RWPE1 (cell line): Measurements from ENCODE around the gene COMP.
"Not testable (repeated sequence)": the region's sequence is repeated elsewhere in the genome, so short reads cannot be mapped to it uniquely, and the experiment has no call there.

Experiments
- CTCF ChIA-PET: fragments of 350-600 bp; sonication (Branson Sonifier 250); formaldehyde crosslinking; extraction: SDS; loops from one replicate; lab custom pipeline; 2021; lab: Yijun Ruan, JAX
- POLR2A ChIA-PET: fragments of 400-600 bp; formaldehyde crosslinking; extraction: SDS; loops from one replicate; lab custom pipeline; 2020; ENCODE audit warnings: antibody characterized with exemption; ENCODE audit not compliant: low non-redundant PET; lab: Yijun Ruan, JAX
- DNase-seq: peaks from one replicate; pipeline ENCODE4 v3.0.0; 2012; ENCODE audit warnings: low spot score
- H3K27ac ChIP-seq: fragments of 450-650 bp; 2 replicates; pipeline ENCODE4 v1.5.1; 2017
- CTCF ChIP-seq: fragments of 450-650 bp; conservative IDR thresholded peaks from 2 replicates; pipeline ENCODE4 v1.5.1; 2017; ENCODE audit warnings: low read depth, mild to moderate bottlenecking

COMP gene

DNA sequence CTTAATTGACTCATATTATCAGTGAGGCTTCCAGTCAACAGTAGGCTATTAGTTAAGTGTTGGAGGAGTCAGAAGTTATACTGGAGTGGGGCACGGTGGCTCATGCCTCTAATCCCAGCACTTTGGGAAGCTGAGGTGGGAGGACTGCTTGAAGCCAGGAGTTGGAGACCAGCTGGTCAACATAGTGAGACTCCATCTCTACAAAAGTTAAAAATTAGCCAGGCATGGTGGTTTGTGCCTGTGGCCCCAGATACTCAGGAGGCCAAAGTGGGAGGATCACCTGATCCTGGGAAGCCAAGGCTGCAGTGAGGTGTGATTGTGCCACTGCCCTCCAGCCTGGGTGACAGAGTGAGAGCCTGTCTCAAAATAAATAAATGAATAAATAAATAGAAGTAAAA lies 53.2 kb downstream of the COMP start:
- ChIA-PET CTCF (interaction anchor here (0.6 kb wide), 1 partner anchor 852 kb away, joined by 3 read pairs; no protein-coding TSS in a partner anchor), POLR2A (no interaction called here)
- TF ChIP-seq CTCF: no peak
- no peak overlapping the region for H3K27ac ChIP-seq
- no peak for DNase-seq

DNA sequence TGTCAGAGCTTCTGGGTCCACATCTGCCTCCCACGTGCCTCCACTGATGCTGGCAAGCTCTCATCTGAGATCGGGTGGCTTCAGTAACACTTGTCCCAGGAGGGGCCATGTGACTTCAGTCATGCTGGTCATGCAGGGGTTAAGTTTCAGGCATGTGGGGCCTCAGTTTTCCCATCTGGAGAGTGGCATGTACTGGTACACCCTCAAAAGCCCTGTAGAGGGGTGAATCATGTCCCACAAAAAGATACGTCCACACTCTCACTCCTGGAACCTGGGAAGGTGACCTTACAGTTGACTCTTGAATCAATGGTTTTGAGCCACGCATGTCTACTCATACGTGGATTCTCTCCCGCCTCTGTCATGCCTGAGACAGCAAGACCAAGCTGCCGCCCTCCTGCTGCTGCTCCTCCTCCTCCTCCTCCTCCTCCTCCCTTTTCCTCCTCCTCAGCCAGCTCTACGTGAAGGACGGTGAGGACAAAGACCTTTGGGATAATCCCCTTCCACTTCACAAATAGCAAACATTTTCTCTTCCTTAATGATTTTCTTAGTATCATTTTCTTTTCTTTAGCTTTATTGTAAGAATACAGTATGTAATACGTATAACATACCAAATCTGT lies 53.7 kb downstream of the COMP start:
- ChIA-PET POLR2A (no interaction called here), CTCF (interaction anchor here (0.6 kb wide), 1 partner anchor 852 kb away, joined by 3 read pairs; no protein-coding TSS in a partner anchor)
- H3K27ac ChIP-seq: no peak overlapping the region
- no peak for DNase-seq
- TF ChIP-seq CTCF: no peak

GRCh38 chr19:18736415-18737336 lies 54.4 kb downstream of the COMP start:
- TF ChIP-seq CTCF: no peak
- no peak overlapping the region for H3K27ac ChIP-seq
- CTCF ChIA-PET: no interaction called here
- DNase-seq: no peak
- POLR2A ChIA-PET: no interaction called here

- ChIA-PET POLR2A (no interaction called here), CTCF (no interaction called here)
- no peak for TF ChIP-seq CTCF
- DNase-seq: no peak
- H3K27ac ChIP-seq: no peak overlapping the region
These were observed 55.4 kb downstream of the COMP start for GRCh38 chr19:18735752-18736151.

DNA sequence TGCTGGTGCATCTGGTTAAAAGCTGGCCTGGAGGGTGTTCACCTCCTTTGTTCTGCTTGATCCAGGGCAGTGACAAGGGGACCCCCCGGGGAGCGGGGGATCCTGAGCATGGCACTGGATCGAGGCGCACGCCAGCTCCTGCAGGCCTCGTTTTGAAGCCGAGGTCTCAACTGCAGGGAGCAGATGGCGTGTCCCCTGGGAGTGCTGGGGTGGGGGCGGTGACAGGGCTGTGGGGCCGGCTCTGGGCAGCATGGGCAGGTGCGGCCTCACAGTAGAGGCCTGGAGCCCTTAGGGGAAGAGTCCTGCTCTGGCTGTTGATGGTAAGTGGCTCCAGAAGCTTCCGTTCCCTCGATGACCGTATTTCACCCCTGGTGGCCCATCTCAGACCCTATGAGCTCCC lies 55.8 kb downstream of the COMP start:
- DNase-seq: no peak
- CTCF ChIA-PET: no interaction called here
- POLR2A ChIA-PET: no interaction called here
- H3K27ac ChIP-seq: no peak overlapping the region
- no peak for TF ChIP-seq CTCF

- POLR2A ChIA-PET, CTCF ChIA-PET, H3K27ac ChIP-seq, DNase-seq: not testable (repeated sequence)
These were observed 57.3 kb downstream of the COMP start for GRCh38 chr19:18733762-18734332.
